ENCODE data around the gene STOML2.

DNA sequence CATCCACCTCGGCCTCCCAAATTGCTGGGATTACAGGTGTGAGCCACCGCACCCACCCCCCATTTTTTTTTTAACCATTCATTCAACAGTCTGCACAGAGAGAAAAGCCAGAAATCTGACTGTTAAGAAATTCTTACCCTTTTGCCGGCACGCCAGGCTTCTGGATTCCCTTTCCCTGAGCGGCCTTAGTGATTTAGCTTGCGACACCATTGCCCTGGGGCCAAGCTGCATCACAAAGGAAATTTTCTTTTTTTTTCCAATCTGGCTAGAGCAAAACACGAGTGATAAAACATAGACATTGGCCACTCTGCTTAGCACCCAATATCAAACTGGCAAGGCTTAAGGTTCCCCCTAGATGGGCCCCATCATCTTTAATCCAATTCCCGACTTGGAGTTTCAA lies 33.9 kb upstream of the STOML2 start:
- TF ChIP-seq SP1 (CRISPR knock-in tag; conservative IDR thresholded peaks at IDR 0.05) (no peak), KAT7 (CRISPR knock-in tag; IDR thresholded peaks at IDR 0.05; ENCODE audit: borderline replicate concordance) (no peak)
- TF ChIP-seq, protein P1, sequence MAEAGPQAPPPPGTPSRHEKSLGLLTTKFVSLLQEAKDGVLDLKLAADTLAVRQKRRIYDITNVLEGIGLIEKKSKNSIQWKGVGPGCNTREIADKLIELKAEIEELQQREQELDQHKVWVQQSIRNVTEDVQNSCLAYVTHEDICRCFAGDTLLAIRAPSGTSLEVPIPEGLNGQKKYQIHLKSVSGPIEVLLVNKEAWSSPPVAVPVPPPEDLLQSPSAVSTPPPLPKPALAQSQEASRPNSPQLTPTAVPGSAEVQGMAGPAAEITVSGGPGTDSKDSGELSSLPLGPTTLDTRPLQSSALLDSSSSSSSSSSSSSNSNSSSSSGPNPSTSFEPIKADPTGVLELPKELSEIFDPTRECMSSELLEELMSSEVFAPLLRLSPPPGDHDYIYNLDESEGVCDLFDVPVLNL (CRISPR knock-in tag; IDR thresholded peaks at IDR 0.05; ENCODE audit: borderline replicate concordance, low read depth): no peak
- TF ChIP-seq, protein P2, sequence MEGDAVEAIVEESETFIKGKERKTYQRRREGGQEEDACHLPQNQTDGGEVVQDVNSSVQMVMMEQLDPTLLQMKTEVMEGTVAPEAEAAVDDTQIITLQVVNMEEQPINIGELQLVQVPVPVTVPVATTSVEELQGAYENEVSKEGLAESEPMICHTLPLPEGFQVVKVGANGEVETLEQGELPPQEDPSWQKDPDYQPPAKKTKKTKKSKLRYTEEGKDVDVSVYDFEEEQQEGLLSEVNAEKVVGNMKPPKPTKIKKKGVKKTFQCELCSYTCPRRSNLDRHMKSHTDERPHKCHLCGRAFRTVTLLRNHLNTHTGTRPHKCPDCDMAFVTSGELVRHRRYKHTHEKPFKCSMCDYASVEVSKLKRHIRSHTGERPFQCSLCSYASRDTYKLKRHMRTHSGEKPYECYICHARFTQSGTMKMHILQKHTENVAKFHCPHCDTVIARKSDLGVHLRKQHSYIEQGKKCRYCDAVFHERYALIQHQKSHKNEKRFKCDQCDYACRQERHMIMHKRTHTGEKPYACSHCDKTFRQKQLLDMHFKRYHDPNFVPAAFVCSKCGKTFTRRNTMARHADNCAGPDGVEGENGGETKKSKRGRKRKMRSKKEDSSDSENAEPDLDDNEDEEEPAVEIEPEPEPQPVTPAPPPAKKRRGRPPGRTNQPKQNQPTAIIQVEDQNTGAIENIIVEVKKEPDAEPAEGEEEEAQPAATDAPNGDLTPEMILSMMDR (IDR thresholded peaks at IDR 0.05): no peak
- TF ChIP-seq, protein P3, sequence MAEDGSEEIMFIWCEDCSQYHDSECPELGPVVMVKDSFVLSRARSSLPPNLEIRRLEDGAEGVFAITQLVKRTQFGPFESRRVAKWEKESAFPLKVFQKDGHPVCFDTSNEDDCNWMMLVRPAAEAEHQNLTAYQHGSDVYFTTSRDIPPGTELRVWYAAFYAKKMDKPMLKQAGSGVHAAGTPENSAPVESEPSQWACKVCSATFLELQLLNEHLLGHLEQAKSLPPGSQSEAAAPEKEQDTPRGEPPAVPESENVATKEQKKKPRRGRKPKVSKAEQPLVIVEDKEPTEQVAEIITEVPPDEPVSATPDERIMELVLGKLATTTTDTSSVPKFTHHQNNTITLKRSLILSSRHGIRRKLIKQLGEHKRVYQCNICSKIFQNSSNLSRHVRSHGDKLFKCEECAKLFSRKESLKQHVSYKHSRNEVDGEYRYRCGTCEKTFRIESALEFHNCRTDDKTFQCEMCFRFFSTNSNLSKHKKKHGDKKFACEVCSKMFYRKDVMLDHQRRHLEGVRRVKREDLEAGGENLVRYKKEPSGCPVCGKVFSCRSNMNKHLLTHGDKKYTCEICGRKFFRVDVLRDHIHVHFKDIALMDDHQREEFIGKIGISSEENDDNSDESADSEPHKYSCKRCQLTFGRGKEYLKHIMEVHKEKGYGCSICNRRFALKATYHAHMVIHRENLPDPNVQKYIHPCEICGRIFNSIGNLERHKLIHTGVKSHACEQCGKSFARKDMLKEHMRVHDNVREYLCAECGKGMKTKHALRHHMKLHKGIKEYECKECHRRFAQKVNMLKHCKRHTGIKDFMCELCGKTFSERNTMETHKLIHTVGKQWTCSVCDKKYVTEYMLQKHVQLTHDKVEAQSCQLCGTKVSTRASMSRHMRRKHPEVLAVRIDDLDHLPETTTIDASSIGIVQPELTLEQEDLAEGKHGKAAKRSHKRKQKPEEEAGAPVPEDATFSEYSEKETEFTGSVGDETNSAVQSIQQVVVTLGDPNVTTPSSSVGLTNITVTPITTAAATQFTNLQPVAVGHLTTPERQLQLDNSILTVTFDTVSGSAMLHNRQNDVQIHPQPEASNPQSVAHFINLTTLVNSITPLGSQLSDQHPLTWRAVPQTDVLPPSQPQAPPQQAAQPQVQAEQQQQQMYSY (CRISPR knock-in tag; IDR thresholded peaks at IDR 0.05): no peak

All from WTC11 (cell line).